HCT116 (cell line): Measurements from ENCODE around the gene ARIH2. TPM values are rescaled to one million over a fixed set of nuclear protein-coding genes. Genes with fewer than 3 reads are reported as not detected.

Source experiments
- ATAC-seq: fragments of 200-7000 bp; cut with Tn5 transposase; 2 replicates; pipeline ENCODE4 v1.9.1; 2020; ENCODE audit warnings: mild to moderate bottlenecking, moderate library complexity
- BruUV-seq: library from RNA; stranded (reverse); fragments of 400-500 nt; replicated peaks from 2 replicates; lab custom pipeline; 2021; lab: Mats Ljungman, UMichigan
- CTCF ChIA-PET: fragments of 300-600 bp; sonication (Branson Sonifier 250); formaldehyde crosslinking; loops from one replicate; lab custom pipeline; 2021; ENCODE audit warnings: antibody characterized with exemption; lab: Charles Lee
- POLR2A ChIA-PET: fragments of 300-600, 350-600 bp; sonication (Branson Sonifier 250); formaldehyde crosslinking; loops from one replicate; lab custom pipeline; 2021; ENCODE audit warnings: antibody characterized with exemption; lab: Charles Lee
- RAD21 ChIA-PET, 2 experiments: fragments of 300-600 bp; sonication (Branson Sonifier 250); formaldehyde crosslinking; loops; one replicate each; lab custom pipeline; 2023; ENCODE audit warnings: low total read pairs in 2 of 2; ENCODE audit not compliant: uncharacterized antibody in 2 of 2, unreplicated experiment in 2 of 2, low non-redundant PET in 1 of 2; lab: Charles Lee
- DNase-seq: peaks from one replicate; pipeline ENCODE4 v3.0.0-alpha.2; 2010; ENCODE audit warnings: low read depth, low spot score
- H2AFZ ChIP-seq: fragments of 200-600 bp; shearing (Covaris generic), sonication (generic); 2 replicates; pipeline ENCODE4 v1.6.1; 2017; ENCODE audit warnings: low read depth, mixed run types, mixed read lengths, antibody characterized with exemption, low read length; ENCODE audit not compliant: poor library complexity, severe bottlenecking
- H3K27ac ChIP-seq: 2 replicates; pipeline ENCODE4 v1.5.1; 2012; ENCODE audit warnings: low read depth, low read length
- H3K27me3 ChIP-seq: fragments of 200-600 bp; sonication (generic); 2 replicates; pipeline ENCODE4 v1.6.1; 2016; ENCODE audit warnings: mixed run types, low read length, mixed read lengths; ENCODE audit not compliant: insufficient read depth
- H3K36me3 ChIP-seq, 2 experiments: fragments of 200-500 bp in 1 of 2; fragments of 200-600 bp in 1 of 2; sonication (Bioruptor generic) in 1 of 2; sonication (generic) in 1 of 2; 2 replicates each; pipeline versions ENCODE4 v1.5.1 to v1.6.1; 2014 to 2016; ENCODE audit warnings: low read length in 2 of 2, inconsistent platforms in 1 of 2, mixed read lengths in 1 of 2, mixed run types in 1 of 2; ENCODE audit not compliant: insufficient read depth in 2 of 2, control insufficient read depth in 1 of 2
- H3K4me1 ChIP-seq, 2 experiments: fragments of 200-600 bp in 1 of 2; sonication (generic) in 1 of 2; 2 replicates each; pipeline versions ENCODE4 v1.5.1 to v1.6.1; 2012 to 2017; ENCODE audit warnings: low read length in 2 of 2, inconsistent platforms in 1 of 2, mild to moderate bottlenecking in 1 of 2, mixed read lengths in 1 of 2, mixed run types in 1 of 2, moderate library complexity in 1 of 2; ENCODE audit not compliant: insufficient read depth in 2 of 2, control insufficient read depth in 1 of 2
- H3K4me2 ChIP-seq: fragments of 200-600 bp; sonication (generic); 2 replicates; pipeline ENCODE4 v1.6.1; 2017; ENCODE audit warnings: mixed run types, low read length, mixed read lengths
- H3K4me3 ChIP-seq, 2 experiments: fragments of 200-600 bp in 1 of 2; sonication (generic) in 1 of 2; replicated peaks in 1 of 2; 2 replicates each; pipeline ENCODE4 v1.5.1; 2011 to 2016; ENCODE audit warnings: low read length in 2 of 2, control low read depth in 1 of 2, low read depth in 1 of 2, mild to moderate bottlenecking in 1 of 2, mixed read lengths in 1 of 2, mixed run types in 1 of 2
- H3K79me2 ChIP-seq: fragments of 200-600 bp; sonication (generic); 2 replicates; pipeline ENCODE4 v1.6.1; 2017; ENCODE audit warnings: mild to moderate bottlenecking, mixed run types, low read length, moderate library complexity, mixed read lengths; ENCODE audit not compliant: insufficient read depth
- H3K9ac ChIP-seq: fragments of 200-600 bp; sonication (generic); 2 replicates; pipeline ENCODE4 v1.6.1; 2016; ENCODE audit warnings: low read length, mixed read lengths
- H3K9me2 ChIP-seq: fragments of 200-600 bp; sonication (generic), shearing (Covaris generic); 2 replicates; pipeline ENCODE4 v1.6.1; 2017; ENCODE audit warnings: mixed run types, mild to moderate bottlenecking, moderate library complexity; ENCODE audit not compliant: insufficient read depth
- H3K9me3 ChIP-seq, 2 experiments: fragments of 200-500 bp in 1 of 2; fragments of 200-600 bp in 1 of 2; sonication (Bioruptor generic) in 1 of 2; sonication (generic) in 1 of 2; 2 replicates each; pipeline ENCODE4 v1.6.1; 2014 to 2017; ENCODE audit warnings: low read length in 2 of 2, mixed read lengths in 2 of 2, inconsistent platforms in 1 of 2, low read depth in 1 of 2, mild to moderate bottlenecking in 1 of 2, mixed run types in 1 of 2, moderate library complexity in 1 of 2; ENCODE audit not compliant: control insufficient read depth in 1 of 2, insufficient read depth in 1 of 2
- H4K20me1 ChIP-seq: fragments of 200-600 bp; sonication (generic), shearing (Covaris generic); 2 replicates; pipeline ENCODE4 v1.6.1; 2017; ENCODE audit warnings: mixed run types, mild to moderate bottlenecking, moderate library complexity; ENCODE audit not compliant: insufficient read depth
- EGR1 ChIP-seq: IDR thresholded peaks from 2 replicates; pipeline ENCODE4 v1.6.1; 2012; ENCODE audit warnings: low read depth
- ELF1 ChIP-seq: IDR thresholded peaks from 2 replicates; pipeline ENCODE4 v1.6.1; 2012; ENCODE audit warnings: low read depth, borderline replicate concordance
- EZH2 ChIP-seq: fragments of 200-600 bp; sonication (generic); IDR thresholded peaks from 2 replicates; pipeline ENCODE4 v1.6.1; 2017; ENCODE audit warnings: antibody characterized with exemption, mixed run types
- MAX ChIP-seq: IDR thresholded peaks from 2 replicates; pipeline ENCODE4 v1.6.1; 2012
- POLR2AphosphoS5 ChIP-seq: IDR thresholded peaks from 2 replicates; pipeline ENCODE4 v1.6.1; 2011; ENCODE audit warnings: mild to moderate bottlenecking, low read depth, low read length, moderate library complexity
- RAD21 ChIP-seq: IDR thresholded peaks from 2 replicates; pipeline ENCODE4 v1.6.1; 2012; ENCODE audit warnings: low read depth, mild to moderate bottlenecking
- REST ChIP-seq: IDR thresholded peaks from 2 replicates; pipeline ENCODE4 v1.6.1; 2012; ENCODE audit warnings: low read depth
- SIN3A ChIP-seq: IDR thresholded peaks from 2 replicates; pipeline ENCODE4 v1.6.1; 2012; ENCODE audit warnings: low read depth
- ZNF274 ChIP-seq: fragments of 200-500 bp; sonication (Bioruptor generic); IDR thresholded peaks from 2 replicates; pipeline ENCODE4 v1.6.1; 2014; ENCODE audit warnings: mild to moderate bottlenecking, low read depth, low read length, inconsistent platforms
- intact Hi-C: fragments of 100-400 bp; cut with micrococcal nuclease; formaldehyde crosslinking; loops from 2 replicates; pipeline ENCODE4 v1.10.0; 2022
- total RNA-seq: library from RNA; stranded (reverse); gene quantifications from one replicate; pipeline ENCODE4 v1.2.1, GENCODE V29; 2021; ENCODE audit not compliant: unreplicated experiment

Gene ARIH2
- total RNA-seq, 1 experiment from 2014 or later: 105 TPM

- H2AFZ ChIP-seq: no peak overlapping the region
- no peaks in the 10 kb centered on the region for H3K9me2 ChIP-seq
- no peaks in the 10 kb centered on the region for H3K27me3 ChIP-seq
- no peak overlapping the region for H3K27ac ChIP-seq
- CTCF ChIA-PET: no interaction called here
- POLR2A ChIA-PET: no interaction called here
- BruUV-seq: no TSS peak
- H3K9ac ChIP-seq: no peak overlapping the region
- no peaks in the 10 kb centered on the region for H3K4me1 ChIP-seq
- intact Hi-C loops: no loop called here
- H3K79me2 ChIP-seq: peaks cover 40% of the 10 kb centered on the region
- H3K9me3 ChIP-seq: no peaks in the 10 kb centered on the region
- no peaks in the 10 kb centered on the region for H4K20me1 ChIP-seq
- no peak overlapping the region for H3K4me3 ChIP-seq
- DNase-seq: no peak
- no peak overlapping the region for H3K4me2 ChIP-seq
- H3K36me3 ChIP-seq: peaks cover 23 to 43% of the 10 kb centered on the region in 2 experiments; a peak in 3 of 4 replicates
- TF ChIP-seq SIN3A: no peak
- TF ChIP-seq POLR2AphosphoS5: no peak
- TF ChIP-seq ZNF274: no peak
- TF ChIP-seq EGR1: no peak
- TF ChIP-seq RAD21: no peak
- no peak for TF ChIP-seq EZH2
- no peak for TF ChIP-seq ELF1
- no peak for TF ChIP-seq REST
- no peak for TF ChIP-seq MAX
- TF ChIP-seq, all 23 proteins: peak for 0
- no peak for ATAC-seq
- RAD21 ChIA-PET: no interaction called here
Observed at GRCh38 chr3:48962939-48963338, 44.3 kb downstream of the ARIH2 start.
